GM18505 (cell line): ENCODE measurements around the gene TMEM256.

Source experiments
- ATAC-seq: cut with Tn5 transposase; IDR thresholded peaks from one replicate; pipeline ENCODE4 v1.9.1; 2021; ENCODE audit not compliant: unreplicated experiment
- POLR2A ChIP-seq: IDR thresholded peaks from 4 replicates; pipeline ENCODE4 v1.6.1; 2011; ENCODE audit warnings: borderline replicate concordance; ENCODE audit not compliant: insufficient read depth, insufficient read length; ENCODE audit errors: extremely low read depth

The TMEM256 gene

DNA sequence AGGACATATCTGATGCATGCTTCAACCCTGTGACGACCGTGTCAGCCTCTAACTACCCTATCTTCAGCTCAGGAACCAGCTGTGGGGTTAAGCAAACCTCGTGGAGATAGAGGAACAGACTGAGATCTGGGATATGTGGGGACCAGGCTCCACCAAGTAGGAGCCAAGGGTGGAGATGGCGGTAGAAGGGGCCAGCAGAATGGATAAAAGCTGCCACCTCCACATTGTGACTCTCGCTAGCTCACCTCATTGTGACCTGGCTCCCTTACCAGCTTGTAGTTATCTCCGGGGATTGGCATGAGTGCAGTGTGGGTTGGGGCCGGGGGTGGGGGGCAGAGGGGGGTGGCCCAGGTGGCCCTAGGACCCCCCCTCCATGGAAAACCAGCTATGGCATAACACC is 21.4 kb upstream of the TMEM256 start, which contains the start of gene SPEM2:
TSS of gene SPEM2 (plus strand) at position 301 of the 400 bp plus-strand sequence. CDS start at position 374, 73 bp downstream.
- TF ChIP-seq POLR2A, result no peak
- no peak for ATAC-seq

DNA sequence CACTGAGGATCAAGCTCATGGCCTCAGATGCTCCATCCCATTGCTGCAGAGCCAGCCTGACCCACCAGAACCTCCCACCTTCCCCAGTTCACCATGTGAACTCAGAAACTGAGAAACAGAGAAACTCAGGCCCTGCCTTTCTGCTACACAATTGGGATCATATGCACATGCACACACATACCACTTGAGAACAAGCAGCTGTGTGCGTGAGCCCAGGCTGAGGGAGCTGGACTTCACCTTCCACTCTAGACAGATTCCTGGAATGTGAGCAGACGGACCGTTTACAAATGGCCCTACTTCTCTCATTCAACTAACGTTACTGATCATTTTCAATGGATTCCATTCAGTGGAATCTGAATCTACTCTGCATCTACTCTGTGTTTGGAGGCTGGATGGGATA is 19.8 kb upstream of the TMEM256 start:
- no peak for TF ChIP-seq POLR2A

DNA sequence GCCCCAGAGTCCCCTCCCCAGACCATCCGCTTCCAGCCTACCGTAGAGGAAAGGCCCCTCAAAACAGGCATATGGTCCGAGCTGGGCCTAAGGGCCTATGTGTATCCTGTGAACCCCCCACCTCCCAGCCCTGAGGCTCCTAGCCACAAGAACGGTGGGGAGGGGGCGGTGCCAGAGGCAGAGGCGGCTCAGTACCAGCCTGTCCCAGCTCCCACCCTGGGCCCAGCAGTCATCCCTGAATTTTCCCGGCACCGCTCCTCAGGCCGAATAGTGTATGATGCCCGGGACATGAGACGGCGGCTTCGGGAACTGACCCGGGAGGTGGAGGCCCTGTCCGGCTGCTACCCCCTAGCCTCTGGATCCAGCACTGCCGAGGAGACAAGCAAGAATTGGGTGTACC is 17.3 kb upstream of the TMEM256 start:
- TF ChIP-seq POLR2A, result no peak
- ATAC-seq, result no peak

More for the DNA sequence above, 19.8 kb upstream of the TMEM256 start:
- ATAC-seq, result no peak

DNA sequence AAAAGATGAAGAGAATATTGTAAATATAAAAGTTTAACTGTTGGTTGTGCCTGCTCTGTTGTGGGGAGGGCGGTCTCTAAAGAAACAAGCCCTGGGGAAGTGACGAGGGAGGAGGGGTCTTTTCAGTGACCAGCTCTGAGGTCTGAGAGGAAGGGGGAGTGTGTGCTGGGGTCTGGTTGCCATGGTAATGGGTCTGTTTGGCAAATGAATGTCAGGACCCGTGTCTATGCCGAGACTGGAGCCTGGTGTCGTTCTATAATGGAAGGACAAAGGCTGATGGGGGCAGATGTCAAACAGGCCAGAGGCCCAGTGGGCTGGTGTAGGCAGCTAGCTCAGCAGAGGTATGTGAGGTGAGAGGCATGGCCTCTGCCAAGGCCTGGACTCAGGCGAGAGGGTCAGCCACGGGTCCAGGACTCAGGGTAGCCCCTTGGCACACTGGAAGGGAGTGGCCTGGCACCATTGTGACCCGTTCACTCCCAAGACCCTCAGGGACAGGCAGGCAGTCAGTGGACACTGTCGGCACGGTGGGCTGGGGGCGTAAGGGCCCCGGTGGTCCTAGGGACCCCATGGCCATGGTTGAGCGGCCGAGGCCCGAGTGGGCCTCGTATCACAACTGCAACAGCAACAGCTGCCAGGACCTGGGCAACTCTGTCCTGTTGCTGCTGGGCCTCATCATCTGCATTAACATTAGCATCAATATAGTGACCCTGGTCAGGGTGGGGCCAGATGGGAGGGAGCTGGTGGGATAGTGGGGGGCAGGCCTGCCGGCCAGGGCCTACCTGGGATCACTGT is 16.1 kb upstream of the TMEM256 start, which contains the start of gene SPEM1:
TSS of gene SPEM1 (plus strand) at position 506 of the 792 bp plus-strand sequence. CDS start at position 567, 61 bp downstream.
- no peak for ATAC-seq

DNA sequence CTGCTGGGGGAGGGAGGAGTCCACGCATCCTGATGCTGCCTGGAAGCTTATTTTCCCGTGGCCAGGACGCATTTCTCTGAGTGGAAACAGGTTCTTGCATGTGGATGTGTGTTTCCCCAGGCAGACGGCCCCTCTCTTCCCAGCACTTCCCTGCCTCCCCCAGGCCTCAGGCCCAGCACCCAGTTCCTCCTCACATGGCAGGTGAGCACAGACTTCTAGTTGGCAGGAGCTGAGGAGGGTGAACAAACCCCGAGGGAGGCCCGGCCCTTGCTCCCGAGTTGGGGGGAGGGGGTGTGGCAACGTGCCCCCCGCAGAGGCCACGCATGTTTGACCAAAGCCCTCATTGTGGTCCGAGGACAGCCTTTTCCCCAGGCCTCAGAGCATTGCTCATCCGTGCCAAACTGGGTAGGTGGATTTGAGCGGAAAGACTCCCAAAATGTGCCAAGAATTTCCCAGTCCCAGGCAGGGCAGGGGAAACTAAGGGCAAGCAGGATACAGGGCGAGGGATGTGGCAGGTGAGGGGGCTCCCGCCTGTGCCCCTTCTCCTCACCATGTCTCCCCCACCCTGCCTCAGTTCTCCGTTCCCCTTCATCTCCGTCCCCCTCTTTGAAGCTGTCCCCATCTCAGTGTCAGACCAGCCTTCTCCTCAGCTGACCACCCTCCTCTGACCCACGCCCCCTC is 14.7 kb upstream of the TMEM256 start:
- no peak for TF ChIP-seq POLR2A
- ATAC-seq, result no peak

More for the DNA sequence above, 16.1 kb upstream of the TMEM256 start, which contains the start of gene SPEM1:
- no peak for TF ChIP-seq POLR2A

DNA sequence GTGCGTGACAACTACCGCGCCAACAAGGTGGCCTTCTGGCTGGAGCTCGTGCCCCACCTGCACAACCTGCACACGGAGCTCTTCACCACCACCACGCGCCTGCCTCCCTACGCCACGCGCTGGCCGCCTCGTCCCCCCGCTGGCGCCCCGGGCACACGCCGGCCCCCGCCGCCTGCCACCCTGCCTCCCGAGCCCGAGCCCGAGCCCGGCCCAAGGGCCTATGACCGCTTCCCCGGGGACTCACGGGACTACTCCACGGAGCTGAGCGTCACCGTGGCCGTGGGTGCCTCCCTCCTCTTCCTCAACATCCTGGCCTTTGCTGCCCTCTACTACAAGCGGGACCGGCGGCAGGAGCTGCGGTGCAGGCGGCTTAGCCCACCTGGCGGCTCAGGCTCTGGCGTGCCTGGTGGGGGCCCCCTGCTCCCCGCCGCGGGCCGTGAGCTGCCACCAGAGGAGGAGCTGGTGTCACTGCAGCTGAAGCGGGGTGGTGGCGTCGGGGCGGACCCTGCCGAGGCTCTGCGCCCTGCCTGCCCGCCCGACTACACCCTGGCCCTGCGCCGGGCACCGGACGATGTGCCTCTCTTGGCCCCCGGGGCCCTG is 13.3 kb upstream of the TMEM256 start:
- no peak for ATAC-seq
- no peak for TF ChIP-seq POLR2A

DNA sequence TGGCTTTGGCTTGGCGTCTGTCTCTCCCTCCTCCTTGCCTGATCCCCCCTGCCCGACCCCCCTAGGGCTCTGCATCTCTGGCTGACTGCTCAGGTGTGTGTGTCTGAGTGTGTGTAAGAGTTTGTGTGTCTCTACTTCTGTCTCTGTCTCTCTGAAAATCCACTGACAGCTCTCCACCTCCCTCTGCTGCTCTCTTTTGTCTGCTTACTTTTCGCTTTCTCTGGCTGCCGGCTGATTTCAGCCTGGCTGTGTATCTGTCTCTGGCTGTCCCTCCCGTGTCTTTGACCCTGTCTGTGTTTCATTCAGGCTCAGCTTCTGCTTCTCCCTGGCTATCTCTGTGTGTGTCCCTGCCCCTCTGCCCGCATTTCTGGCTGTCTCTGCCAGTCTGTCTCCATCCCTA is 12.4 kb upstream of the TMEM256 start:
- no peak for ATAC-seq
- no peak for TF ChIP-seq POLR2A

DNA sequence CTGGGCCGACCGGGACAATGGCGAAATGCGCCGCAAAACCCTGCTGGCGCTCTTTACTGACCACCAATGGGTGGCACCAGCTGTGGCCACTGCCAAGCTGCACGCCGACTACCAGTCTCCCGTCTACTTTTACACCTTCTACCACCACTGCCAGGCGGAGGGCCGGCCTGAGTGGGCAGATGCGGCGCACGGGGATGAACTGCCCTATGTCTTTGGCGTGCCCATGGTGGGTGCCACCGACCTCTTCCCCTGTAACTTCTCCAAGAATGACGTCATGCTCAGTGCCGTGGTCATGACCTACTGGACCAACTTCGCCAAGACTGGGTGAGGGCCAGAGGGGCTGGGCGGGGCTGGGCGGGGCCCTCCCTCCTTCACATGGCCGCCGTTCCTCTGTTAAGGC is 11.9 kb upstream of the TMEM256 start:
- no peak for ATAC-seq
- no peak for TF ChIP-seq POLR2A

DNA sequence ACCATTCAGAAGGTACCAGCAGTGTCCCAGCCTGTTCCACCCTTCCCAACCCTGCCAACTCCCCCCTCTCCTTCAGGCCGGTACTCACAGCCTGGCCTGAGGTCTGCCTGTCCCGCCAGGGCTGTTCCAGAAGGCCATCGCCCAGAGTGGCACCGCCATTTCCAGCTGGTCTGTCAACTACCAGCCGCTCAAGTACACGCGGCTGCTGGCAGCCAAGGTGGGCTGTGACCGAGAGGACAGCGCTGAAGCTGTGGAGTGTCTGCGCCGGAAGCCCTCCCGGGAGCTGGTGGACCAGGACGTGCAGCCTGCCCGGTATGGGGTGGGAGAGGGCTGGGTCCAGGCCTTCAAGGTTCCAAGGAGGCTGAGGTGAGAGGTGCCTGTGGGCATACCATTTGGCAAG is 10.9 kb upstream of the TMEM256 start:
- no peak for ATAC-seq
- no peak for TF ChIP-seq POLR2A

DNA sequence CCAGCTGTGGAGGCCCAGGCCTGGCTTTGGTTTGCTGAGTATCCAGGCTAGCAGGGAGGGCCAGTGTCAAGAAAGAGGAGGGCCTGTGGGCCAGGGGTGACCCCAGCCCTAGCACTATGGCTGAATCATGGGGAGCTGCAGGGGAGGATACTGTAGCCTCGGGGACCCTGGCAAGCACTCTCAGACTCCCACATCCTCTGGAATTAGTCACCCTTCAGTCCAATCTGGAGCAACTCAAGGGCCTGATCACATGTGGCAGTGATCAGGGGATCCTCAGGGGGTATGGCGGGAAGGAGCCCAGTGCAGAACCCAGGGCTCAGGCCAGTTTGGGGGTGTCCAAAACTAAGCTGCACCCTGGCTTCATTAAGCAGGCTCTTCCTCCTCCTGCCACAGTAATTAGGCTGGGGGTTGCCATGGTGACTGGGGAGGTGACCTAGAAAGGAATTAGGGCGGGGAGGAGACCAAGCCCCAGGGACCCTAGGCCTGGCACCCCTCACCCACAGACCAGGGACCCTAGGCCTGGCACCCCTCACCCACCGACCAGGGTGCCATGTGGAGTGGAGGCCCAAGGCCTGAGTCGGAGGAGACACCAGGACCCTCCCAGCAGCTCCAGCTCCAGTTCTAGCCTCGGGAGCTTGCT is 9.6 kb upstream of the TMEM256 start:
- TF ChIP-seq POLR2A, result no peak
- ATAC-seq, result no peak

DNA sequence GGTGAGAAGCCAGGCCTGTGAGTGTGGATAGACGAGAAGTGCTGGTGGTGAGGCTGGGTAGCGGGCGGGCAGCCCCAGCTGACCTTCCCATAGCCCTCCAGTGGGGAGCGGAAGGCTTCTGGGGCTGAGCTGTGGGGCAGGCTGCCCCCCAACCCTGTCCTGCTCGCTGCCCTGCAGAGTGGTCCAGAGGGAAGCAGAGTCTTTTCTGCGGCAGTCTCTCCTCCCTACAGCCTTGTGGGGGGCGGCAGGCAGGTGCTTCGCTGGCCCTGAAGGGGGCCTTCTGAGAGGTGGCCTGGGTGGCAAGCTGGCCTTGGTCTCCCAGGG is 7.5 kb upstream of the TMEM256 start:
- no peak for ATAC-seq
- no peak for TF ChIP-seq POLR2A

DNA sequence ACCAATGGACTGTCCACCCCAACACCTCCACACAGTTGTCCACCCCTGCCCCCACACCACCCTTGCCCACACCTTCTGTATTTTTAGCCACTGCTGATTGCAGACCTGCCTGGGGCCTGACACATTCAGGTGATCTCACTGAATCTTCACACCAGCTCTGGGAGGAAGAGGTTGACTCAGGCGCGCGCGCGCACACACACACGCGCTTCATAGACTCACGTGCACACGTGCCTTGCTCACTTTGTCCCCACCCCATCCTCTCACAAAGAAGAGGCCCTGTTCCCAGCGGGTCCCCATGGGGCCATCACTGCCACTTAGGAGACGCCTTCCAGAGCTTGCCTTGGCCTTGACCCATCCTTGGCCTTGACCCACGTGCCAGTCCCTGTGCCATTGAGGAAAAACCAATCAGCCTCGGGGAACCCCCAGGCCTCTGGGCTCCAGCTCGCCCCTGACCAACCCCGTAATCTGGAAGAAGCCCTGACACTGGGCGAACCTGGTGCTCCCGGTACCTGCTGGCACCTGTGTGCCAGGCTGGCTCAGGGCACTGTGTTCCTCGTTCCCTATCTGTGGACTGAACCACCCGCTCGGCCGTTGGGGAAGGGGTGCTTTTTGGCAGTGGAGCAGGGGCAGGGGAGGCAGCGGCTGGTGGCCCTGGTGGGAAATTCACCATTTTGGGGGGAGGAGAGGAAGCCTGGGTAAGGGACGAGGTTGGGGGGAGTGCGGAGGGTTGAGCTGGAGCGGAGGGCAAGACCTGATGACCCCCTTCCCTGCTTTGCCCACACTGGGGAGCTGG is 6.9 kb upstream of the TMEM256 start:
- no peak for ATAC-seq
- TF ChIP-seq POLR2A, result no peak
